Activated gamma-delta T cell (primary cell): Measurements from ENCODE around the gene PELI1.

Source experiments
- DNase-seq: peaks from one replicate; lab custom pipeline; 2025; lab: John Stamatoyannopoulos, UW
- total RNA-seq, 2 donors: gene quantifications; one replicate each; lab custom pipeline; 2026; lab: John Stamatoyannopoulos, UW

Gene PELI1
- 43.8 to 51.6 reads per million in 2 donors for total RNA-seq

GRCh38 chr2:64144057-64145013 lies at the start of gene PELI1:
PELI1 (minus strand) TSS chr2:64144420; CDS start chr2:64108310, 36,110 bp downstream.
- peak; percentile 84 for DNase-seq

GRCh38 chr2:64193491-64193890 lies 49.3 kb upstream of the PELI1 start:
- no peak for DNase-seq

- no peak for DNase-seq
Measured at GRCh38 chr2:64192664-64193105, 48.5 kb upstream of the PELI1 start.

GRCh38 chr2:64192125-64192479 lies 47.9 kb upstream of the PELI1 start:
- no peak for DNase-seq

GRCh38 chr2:64189586-64189985 lies 45.4 kb upstream of the PELI1 start:
- no peak for DNase-seq

GRCh38 chr2:64189167-64189566 lies 44.9 kb upstream of the PELI1 start:
- no peak for DNase-seq

GRCh38 chr2:64186699-64187605 lies 42.7 kb upstream of the PELI1 start:
- DNase-seq: no peak

GRCh38 chr2:64179582-64180321 lies 35.5 kb upstream of the PELI1 start:
- no peak for DNase-seq

GRCh38 chr2:64177315-64177714 lies 33.1 kb upstream of the PELI1 start:
- DNase-seq: no peak

GRCh38 chr2:64175419-64176197 lies 31.4 kb upstream of the PELI1 start:
- no peak for DNase-seq

GRCh38 chr2:64173156-64174135 lies 29.2 kb upstream of the PELI1 start:
- no peak for DNase-seq

- DNase-seq: no peak
Measured at GRCh38 chr2:64168756-64169155, 24.5 kb upstream of the PELI1 start.

GRCh38 chr2:64168201-64168600 lies 24.0 kb upstream of the PELI1 start:
- no peak for DNase-seq

- DNase-seq: no peak
Measured at GRCh38 chr2:64166637-64167420, 22.6 kb upstream of the PELI1 start.

- DNase-seq: no peak
Measured at GRCh38 chr2:64166212-64166611, 22.0 kb upstream of the PELI1 start.

- no peak for DNase-seq
Measured at GRCh38 chr2:64165706-64166105, 21.5 kb upstream of the PELI1 start.

GRCh38 chr2:64164629-64165028 lies 20.4 kb upstream of the PELI1 start:
- DNase-seq: no peak

GRCh38 chr2:64162516-64162915 lies 18.3 kb upstream of the PELI1 start:
- DNase-seq: no peak

GRCh38 chr2:64157792-64158191 lies 13.6 kb upstream of the PELI1 start:
- DNase-seq: no peak
